ENCODE measurements around the gene PRDM13. TPM values are rescaled to one million over a fixed set of nuclear protein-coding genes. Genes with fewer than 3 reads are reported as not detected.

The PRDM13 gene
- total RNA-seq, 1 experiment from 2014 or later: not detected

DNA sequence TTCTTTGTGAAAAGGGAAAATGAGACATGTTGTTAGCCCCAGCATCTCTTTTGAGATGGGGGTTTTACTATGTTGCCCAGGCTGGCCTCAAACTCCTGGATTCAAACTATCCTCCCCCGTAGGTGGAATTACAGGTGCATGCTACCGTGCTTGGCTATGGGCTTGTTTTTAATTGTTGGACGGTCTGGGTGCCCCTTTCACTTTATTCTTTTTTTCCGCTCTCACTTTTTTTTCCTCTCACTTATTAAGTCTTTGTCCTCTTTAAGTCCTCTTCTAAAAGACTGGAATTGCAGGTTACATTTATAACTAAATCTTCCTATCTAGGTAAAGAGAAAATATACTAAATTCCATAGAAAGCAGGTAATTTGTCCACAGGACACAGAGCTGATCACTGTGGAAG lies 18.8 kb upstream of the PRDM13 start:
- no peak for ATAC-seq
- CTCF ChIA-PET: no interaction called here
- Histone ChIP-seq H3K9me2 (ENCODE audit: insufficient read depth) (no peaks in the 10 kb centered on the region), H3K27ac (ENCODE audit: low read depth, low read length) (no peak overlapping the region), H4K20me1 (ENCODE audit: insufficient read depth) (no peaks in the 10 kb centered on the region), H2AFZ (ENCODE audit: low read depth, low read length, poor library complexity, severe bottlenecking) (no peak overlapping the region), H3K27me3 (ENCODE audit: insufficient read depth, low read length) (no peaks in the 10 kb centered on the region; the same call in 1 of the 2 replicates), H3K79me2 (ENCODE audit: insufficient read depth, low read length) (no peaks in the 10 kb centered on the region), H3K36me3 (ENCODE audit: control insufficient read depth in 1 of 2, insufficient read depth in 2 of 2, low read length in 2 of 2) (no peaks in the 10 kb centered on the region), H3K4me2 (ENCODE audit: low read length) (no peak overlapping the region), H3K9ac (ENCODE audit: low read length) (no peak overlapping the region), H3K4me1 (ENCODE audit: control insufficient read depth in 1 of 2, insufficient read depth in 2 of 2, low read length in 2 of 2) (no peaks in the 10 kb centered on the region), H3K9me3 (ENCODE audit: control insufficient read depth in 1 of 2, insufficient read depth in 1 of 2, low read depth in 1 of 2, low read length in 2 of 2) (no peaks in the 10 kb centered on the region), H3K4me3 (replicated peaks in 1 of 2; ENCODE audit: low read depth in 1 of 2, low read length in 2 of 2) (no peak overlapping the region)
- POLR2A ChIA-PET: no interaction called here
- RAD21 ChIA-PET (ENCODE audit: low non-redundant PET in 1 of 2, low total read pairs in 2 of 2, uncharacterized antibody in 2 of 2, unreplicated experiment in 2 of 2): no interaction called here
- no peak for TF ChIP-seq CEBPB (IDR thresholded peaks at IDR 0.05; ENCODE audit: low read depth)
- no peak for TF ChIP-seq ELF1 (IDR thresholded peaks at IDR 0.05; ENCODE audit: borderline replicate concordance, low read depth)
- no peak for TF ChIP-seq CTCF (IDR thresholded peaks at IDR 0.05 in 2 of 3, conservative IDR thresholded peaks at IDR 0.05 in 1 of 3; ENCODE audit: borderline replicate concordance in 1 of 3, insufficient read depth in 1 of 3, low read depth in 2 of 3, low read length in 2 of 3)
- no peak for TF ChIP-seq TCF7L2 (IDR thresholded peaks at IDR 0.05; ENCODE audit: borderline replicate concordance, extremely low read depth, insufficient read depth, insufficient read length)
- TF ChIP-seq, protein P1, sequence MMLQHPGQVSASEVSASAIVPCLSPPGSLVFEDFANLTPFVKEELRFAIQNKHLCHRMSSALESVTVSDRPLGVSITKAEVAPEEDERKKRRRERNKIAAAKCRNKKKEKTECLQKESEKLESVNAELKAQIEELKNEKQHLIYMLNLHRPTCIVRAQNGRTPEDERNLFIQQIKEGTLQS (IDR thresholded peaks at IDR 0.05): no peak
- TF ChIP-seq EZH2 (IDR thresholded peaks at IDR 0.05): no peak
- no peak for TF ChIP-seq FOSL1 (IDR thresholded peaks at IDR 0.05; ENCODE audit: low read depth)
- BruUV-seq (replicated peaks): no TSS peak
- intact Hi-C loops (cut with micrococcal nuclease): no loop called here
- no peak for DNase-seq (ENCODE audit: low read depth, low spot score)
